Osteoblast (primary cell): ENCODE data around the gene ADCY4. TPM values are rescaled to one million over a fixed set of nuclear protein-coding genes. Genes with fewer than 3 reads are reported as not detected.

Experiments
- DNase-seq: peaks from one replicate; pipeline ENCODE4 v3.0.0; 2011; ENCODE audit warnings: low spot score, mixed read lengths; ENCODE audit not compliant: insufficient read length; ENCODE audit errors: missing footprints
- H2AFZ ChIP-seq: 2 replicates; pipeline ENCODE4 v1.6.0; 2011; ENCODE audit warnings: mild to moderate bottlenecking, low read length
- H3K27ac ChIP-seq: 2 replicates; pipeline ENCODE4 v1.5.1; 2011; ENCODE audit warnings: mild to moderate bottlenecking, low read depth, low read length, moderate library complexity
- H3K27me3 ChIP-seq: 2 replicates; pipeline ENCODE4 v1.6.0; 2012; ENCODE audit warnings: mild to moderate bottlenecking, control low read depth, inconsistent platforms, low read length, moderate library complexity; ENCODE audit not compliant: insufficient read depth
- H3K36me3 ChIP-seq: 2 replicates; pipeline ENCODE4 v1.5.1; 2011; ENCODE audit warnings: mild to moderate bottlenecking, low read length, control low read depth, moderate library complexity; ENCODE audit not compliant: insufficient read depth
- H3K4me1 ChIP-seq: 2 replicates; pipeline ENCODE4 v1.5.1; 2011; ENCODE audit warnings: mild to moderate bottlenecking, low read length, control low read depth, moderate library complexity; ENCODE audit not compliant: insufficient read depth
- H3K4me2 ChIP-seq: 2 replicates; pipeline ENCODE4 v1.6.0; 2011; ENCODE audit warnings: mild to moderate bottlenecking, low read length; ENCODE audit not compliant: insufficient read depth
- H3K4me3 ChIP-seq: fragments of 200-600 bp; sonication (generic); 3 replicates; pipeline ENCODE4 v1.5.1; 2012; ENCODE audit warnings: mild to moderate bottlenecking, low read length, inconsistent platforms; ENCODE audit not compliant: insufficient read depth
- H3K79me2 ChIP-seq: 2 replicates; pipeline ENCODE4 v1.6.0; 2012; ENCODE audit warnings: mild to moderate bottlenecking, low read length, control low read depth, inconsistent platforms; ENCODE audit not compliant: insufficient read depth
- H3K9me3 ChIP-seq: 2 replicates; pipeline ENCODE4 v1.5.1; 2011; ENCODE audit warnings: low read depth, low read length, control low read depth
- H4K20me1 ChIP-seq: 2 replicates; pipeline ENCODE4 v1.6.0; 2012; ENCODE audit warnings: mild to moderate bottlenecking, low read length, control low read depth; ENCODE audit not compliant: insufficient read depth
- total RNA-seq: library from RNA; depleted of rRNA; stranded (reverse); fragments of >200 nt; gene quantifications from 2 replicates; pipeline ENCODE4 v1.2.3, GENCODE V29; 2012
- TF ChIP-seq, protein P1 (sequence below): IDR thresholded peaks from 2 replicates; pipeline ENCODE4 v1.5.1; 2011; ENCODE audit warnings: mild to moderate bottlenecking, low read depth, low read length, moderate library complexity; ENCODE audit errors: extremely low read depth

ADCY4 gene
- total RNA-seq, 1 donor, result 18.8 TPM

DNA sequence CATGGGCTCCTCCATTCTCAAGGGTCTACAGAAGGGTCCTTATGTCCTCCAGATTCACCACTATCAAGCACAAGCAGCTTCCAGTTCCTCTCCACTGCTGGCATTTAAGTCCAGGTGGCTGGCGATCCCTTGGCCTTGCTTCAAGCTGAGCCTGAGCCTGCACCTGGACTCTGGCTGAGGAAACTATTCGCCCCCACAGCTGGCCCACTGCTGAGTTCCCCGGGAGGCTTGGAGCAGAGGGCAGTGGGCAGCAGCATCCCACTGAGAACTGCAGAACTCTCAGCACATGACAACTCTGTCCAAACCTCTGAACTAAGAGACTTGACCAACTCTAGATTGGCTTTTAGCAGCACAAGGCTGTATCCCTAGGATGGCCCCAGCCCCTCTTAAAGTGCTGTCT lies 52.1 kb downstream of the ADCY4 start:
- TF ChIP-seq, protein P1, sequence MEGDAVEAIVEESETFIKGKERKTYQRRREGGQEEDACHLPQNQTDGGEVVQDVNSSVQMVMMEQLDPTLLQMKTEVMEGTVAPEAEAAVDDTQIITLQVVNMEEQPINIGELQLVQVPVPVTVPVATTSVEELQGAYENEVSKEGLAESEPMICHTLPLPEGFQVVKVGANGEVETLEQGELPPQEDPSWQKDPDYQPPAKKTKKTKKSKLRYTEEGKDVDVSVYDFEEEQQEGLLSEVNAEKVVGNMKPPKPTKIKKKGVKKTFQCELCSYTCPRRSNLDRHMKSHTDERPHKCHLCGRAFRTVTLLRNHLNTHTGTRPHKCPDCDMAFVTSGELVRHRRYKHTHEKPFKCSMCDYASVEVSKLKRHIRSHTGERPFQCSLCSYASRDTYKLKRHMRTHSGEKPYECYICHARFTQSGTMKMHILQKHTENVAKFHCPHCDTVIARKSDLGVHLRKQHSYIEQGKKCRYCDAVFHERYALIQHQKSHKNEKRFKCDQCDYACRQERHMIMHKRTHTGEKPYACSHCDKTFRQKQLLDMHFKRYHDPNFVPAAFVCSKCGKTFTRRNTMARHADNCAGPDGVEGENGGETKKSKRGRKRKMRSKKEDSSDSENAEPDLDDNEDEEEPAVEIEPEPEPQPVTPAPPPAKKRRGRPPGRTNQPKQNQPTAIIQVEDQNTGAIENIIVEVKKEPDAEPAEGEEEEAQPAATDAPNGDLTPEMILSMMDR, result no peak

DNA sequence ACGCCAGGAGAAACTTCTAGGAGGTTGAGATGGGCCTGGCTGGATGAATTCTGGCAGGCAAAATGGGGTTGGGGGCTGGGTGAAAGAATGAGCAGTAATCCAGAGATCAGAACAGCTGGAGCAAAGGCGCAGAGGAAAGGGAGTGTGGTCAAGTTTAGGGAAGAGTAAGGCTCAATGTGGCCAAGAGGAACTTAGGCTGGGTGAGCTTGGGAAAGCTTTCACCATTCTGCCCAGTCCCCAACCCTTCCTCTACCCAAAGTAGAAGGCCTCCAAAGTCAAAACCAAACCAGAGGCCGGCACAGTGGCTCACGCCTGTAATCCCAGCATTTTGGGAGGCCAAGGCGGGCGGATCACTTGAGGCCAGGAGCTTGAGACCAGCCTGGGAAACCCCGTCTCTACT lies 53.2 kb downstream of the ADCY4 start:
- no peaks in the 10 kb centered on the region for H3K27me3 ChIP-seq
- no peaks in the 10 kb centered on the region for H3K36me3 ChIP-seq
- no peaks in the 10 kb centered on the region for H3K79me2 ChIP-seq
- no peak overlapping the region for H3K4me2 ChIP-seq
- DNase-seq, result no peak
- no peak overlapping the region for H3K4me3 ChIP-seq
- no peak overlapping the region for H3K27ac ChIP-seq
- no peaks in the 10 kb centered on the region for H4K20me1 ChIP-seq
- no peak overlapping the region for H2AFZ ChIP-seq
- H3K4me1 ChIP-seq, result peaks cover 13% of the 10 kb centered on the region
- H3K9me3 ChIP-seq, result no peaks in the 10 kb centered on the region
- TF ChIP-seq, protein P1, result no peak

More for the DNA sequence above, 52.1 kb downstream of the ADCY4 start:
- H3K27ac ChIP-seq, result no peak overlapping the region
- H2AFZ ChIP-seq, result no peak overlapping the region
- H3K27me3 ChIP-seq, result no peaks in the 10 kb centered on the region
- H3K9me3 ChIP-seq, result no peaks in the 10 kb centered on the region
- H3K79me2 ChIP-seq, result no peaks in the 10 kb centered on the region
- peak; percentile 47 for DNase-seq
- no peaks in the 10 kb centered on the region for H4K20me1 ChIP-seq
- H3K4me1 ChIP-seq, result peaks cover 13% of the 10 kb centered on the region
- no peak overlapping the region for H3K4me3 ChIP-seq
- no peaks in the 10 kb centered on the region for H3K36me3 ChIP-seq
- H3K4me2 ChIP-seq, result no peak overlapping the region

DNA sequence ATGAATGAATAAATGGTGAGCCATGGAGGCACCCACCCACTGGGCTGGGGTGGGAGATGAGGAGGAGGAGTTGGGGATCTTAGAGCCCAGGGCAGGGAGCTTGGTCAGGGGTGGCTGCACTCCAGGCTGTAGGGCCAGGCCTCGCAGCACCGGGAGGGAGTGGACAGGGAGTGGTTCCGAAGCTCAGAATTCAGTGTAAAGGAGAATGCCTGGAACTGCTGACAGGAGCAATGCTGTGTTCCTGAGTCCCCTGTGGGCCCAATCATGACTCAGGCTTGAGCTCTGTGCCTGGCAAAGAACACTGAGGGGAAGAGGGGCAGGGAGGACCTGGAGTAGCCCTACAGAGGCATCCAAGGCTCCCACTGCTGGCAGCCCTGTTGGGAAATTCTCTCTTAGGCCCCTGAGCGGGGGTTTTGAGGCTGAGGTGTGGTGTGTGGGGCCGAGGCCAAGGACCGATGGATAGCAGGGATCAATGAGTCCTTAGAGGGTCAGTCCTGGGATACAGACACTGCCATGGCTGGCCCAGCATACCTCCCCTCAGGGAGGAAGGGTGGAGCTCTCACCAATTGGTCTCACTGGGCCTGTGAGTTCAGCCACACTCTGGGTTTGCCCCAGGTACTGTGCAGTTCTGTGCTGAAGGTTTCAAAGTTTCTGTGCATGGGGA lies 53.9 kb downstream of the ADCY4 start:
- Histone ChIP-seq H3K27me3 (no peaks in the 10 kb centered on the region), H3K4me2 (no peak overlapping the region), H2AFZ (no peak overlapping the region), H3K36me3 (no peaks in the 10 kb centered on the region), H3K27ac (no peak overlapping the region), H3K4me3 (no peak overlapping the region), H3K4me1 (peaks cover 13% of the 10 kb centered on the region), H3K79me2 (no peaks in the 10 kb centered on the region), H4K20me1 (no peaks in the 10 kb centered on the region), H3K9me3 (no peaks in the 10 kb centered on the region)
- DNase-seq, result peak; percentile 89
- TF ChIP-seq, protein P1, result no peak

DNA sequence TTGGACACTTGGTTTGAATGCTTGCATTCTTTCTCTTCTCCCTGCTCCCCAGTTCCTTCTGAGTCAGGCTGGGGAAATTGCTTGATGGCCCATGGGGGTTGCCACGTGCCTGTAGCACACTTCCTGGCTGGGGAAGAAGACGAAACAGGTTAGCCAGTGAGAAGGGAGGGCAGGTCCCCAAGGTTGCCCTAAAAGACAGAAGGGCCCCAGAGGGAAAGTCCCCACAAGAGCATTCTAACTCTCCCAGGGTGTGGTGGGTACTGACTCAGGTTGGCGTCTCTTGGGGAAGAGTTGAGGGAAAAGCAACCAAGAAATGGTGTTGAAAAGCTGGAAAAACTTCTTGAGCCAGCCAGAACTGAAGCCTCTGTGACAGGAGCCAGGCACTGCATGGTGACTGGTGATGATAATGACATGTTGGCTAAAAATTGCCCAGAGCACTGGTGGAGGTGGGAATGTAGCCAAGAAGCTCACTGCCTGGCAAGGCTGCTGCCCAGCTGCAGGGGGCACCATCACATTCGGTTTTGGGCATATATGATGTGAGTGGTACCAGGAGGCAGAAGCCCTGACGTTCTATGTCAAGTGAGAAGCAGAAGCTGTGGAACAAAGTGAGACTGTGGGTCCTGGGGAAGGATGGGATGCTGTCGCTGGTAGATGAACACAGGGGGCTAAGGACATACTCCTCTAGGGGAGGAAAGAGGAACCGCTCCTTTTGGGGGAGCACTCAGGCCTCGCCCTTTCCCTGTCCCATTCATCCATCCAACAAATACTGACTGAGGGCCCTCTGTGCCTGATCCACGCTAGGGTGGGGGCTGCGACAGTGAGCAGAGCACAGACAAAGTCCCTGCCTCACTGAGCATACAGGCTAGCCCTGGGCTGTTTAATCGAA lies 55.3 kb downstream of the ADCY4 start:
- H3K27ac ChIP-seq, result no peak overlapping the region
- no peaks in the 10 kb centered on the region for H3K9me3 ChIP-seq
- peaks cover 13% of the 10 kb centered on the region for H3K4me1 ChIP-seq
- DNase-seq, result peak; percentile 66
- no peak overlapping the region for H3K4me2 ChIP-seq
- H4K20me1 ChIP-seq, result no peaks in the 10 kb centered on the region
- no peaks in the 10 kb centered on the region for H3K79me2 ChIP-seq
- no peak overlapping the region for H3K4me3 ChIP-seq
- no peaks in the 10 kb centered on the region for H3K36me3 ChIP-seq
- TF ChIP-seq, protein P1, result peak; percentile 48
- H2AFZ ChIP-seq, result peak overlapping the region; percentile 51
- no peaks in the 10 kb centered on the region for H3K27me3 ChIP-seq
